ENCODE measurements around the gene HIPK2.
"Not testable (repeated sequence)": the region's sequence is repeated elsewhere in the genome, so short reads cannot be mapped to it uniquely, and the experiment has no call there.

Gene HIPK2

GRCh38 chr7:139611556-139611955 is 166.2 kb downstream of the HIPK2 start:
- not testable (repeated sequence) for DNase-seq

- DNase-seq: no peak
Observed at GRCh38 chr7:139610595-139610994, 167.2 kb downstream of the HIPK2 start.

GRCh38 chr7:139603896-139604295 is 173.9 kb downstream of the HIPK2 start:
- DNase-seq: no peak

- DNase-seq: no peak
Observed at GRCh38 chr7:139603282-139603681, 174.5 kb downstream of the HIPK2 start.

GRCh38 chr7:139602143-139602722 is 175.6 kb downstream of the HIPK2 start:
- no peak for DNase-seq

GRCh38 chr7:139601176-139601575 is 176.6 kb downstream of the HIPK2 start:
- DNase-seq: no peak

- DNase-seq: no peak
Observed at GRCh38 chr7:139600306-139600705, 177.5 kb downstream of the HIPK2 start.

- DNase-seq: no peak
Observed at GRCh38 chr7:139598642-139599041, 179.2 kb downstream of the HIPK2 start.

GRCh38 chr7:139597028-139597427 is 180.8 kb downstream of the HIPK2 start:
- DNase-seq: no peak

- DNase-seq: no peak
Observed at GRCh38 chr7:139596626-139597025, 181.2 kb downstream of the HIPK2 start.

- DNase-seq: no peak
Observed at GRCh38 chr7:139595806-139596205, 182.0 kb downstream of the HIPK2 start.

GRCh38 chr7:139594911-139595476 is 182.8 kb downstream of the HIPK2 start:
- DNase-seq: no peak

GRCh38 chr7:139594090-139594489 is 183.7 kb downstream of the HIPK2 start:
- DNase-seq: no peak

GRCh38 chr7:139592801-139593461 is 184.9 kb downstream of the HIPK2 start:
- no peak for DNase-seq

- no peak for DNase-seq
Observed at GRCh38 chr7:139591550-139592195, 186.1 kb downstream of the HIPK2 start.

GRCh38 chr7:139589474-139589873 is 188.3 kb downstream of the HIPK2 start:
- DNase-seq: no peak

GRCh38 chr7:139588632-139589031 is 189.2 kb downstream of the HIPK2 start:
- DNase-seq: no peak

GRCh38 chr7:139587535-139587934 is 190.3 kb downstream of the HIPK2 start:
- DNase-seq: no peak

GRCh38 chr7:139586286-139586685 is 191.5 kb downstream of the HIPK2 start:
- no peak for DNase-seq

- DNase-seq: no peak
Observed at GRCh38 chr7:139585042-139585441, 192.8 kb downstream of the HIPK2 start.

- no peak for DNase-seq
Observed at GRCh38 chr7:139583826-139584553, 193.8 kb downstream of the HIPK2 start.

- DNase-seq: no peak
Observed at GRCh38 chr7:139582671-139583155, 195.1 kb downstream of the HIPK2 start.

- no peak for DNase-seq
Observed at GRCh38 chr7:139582130-139582650, 195.6 kb downstream of the HIPK2 start.

All from amniotic stem cell (primary cell).